VCaP (cell line): ENCODE measurements around the gene CPN2.

Experiments
- H3K27ac ChIP-seq: fragments of 450-650 bp; 2 replicates; pipeline ENCODE4 v1.5.1; 2017
- TF ChIP-seq, protein P1 (sequence below): fragments of 450-650 bp; conservative IDR thresholded peaks from 2 replicates; pipeline ENCODE4 v1.5.1; 2017; ENCODE audit warnings: mild to moderate bottlenecking, moderate library complexity

The CPN2 gene

GRCh38 chr3:194329583-194329965 is 21.6 kb downstream of the CPN2 start:
- TF ChIP-seq, protein P1, sequence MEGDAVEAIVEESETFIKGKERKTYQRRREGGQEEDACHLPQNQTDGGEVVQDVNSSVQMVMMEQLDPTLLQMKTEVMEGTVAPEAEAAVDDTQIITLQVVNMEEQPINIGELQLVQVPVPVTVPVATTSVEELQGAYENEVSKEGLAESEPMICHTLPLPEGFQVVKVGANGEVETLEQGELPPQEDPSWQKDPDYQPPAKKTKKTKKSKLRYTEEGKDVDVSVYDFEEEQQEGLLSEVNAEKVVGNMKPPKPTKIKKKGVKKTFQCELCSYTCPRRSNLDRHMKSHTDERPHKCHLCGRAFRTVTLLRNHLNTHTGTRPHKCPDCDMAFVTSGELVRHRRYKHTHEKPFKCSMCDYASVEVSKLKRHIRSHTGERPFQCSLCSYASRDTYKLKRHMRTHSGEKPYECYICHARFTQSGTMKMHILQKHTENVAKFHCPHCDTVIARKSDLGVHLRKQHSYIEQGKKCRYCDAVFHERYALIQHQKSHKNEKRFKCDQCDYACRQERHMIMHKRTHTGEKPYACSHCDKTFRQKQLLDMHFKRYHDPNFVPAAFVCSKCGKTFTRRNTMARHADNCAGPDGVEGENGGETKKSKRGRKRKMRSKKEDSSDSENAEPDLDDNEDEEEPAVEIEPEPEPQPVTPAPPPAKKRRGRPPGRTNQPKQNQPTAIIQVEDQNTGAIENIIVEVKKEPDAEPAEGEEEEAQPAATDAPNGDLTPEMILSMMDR = no peak
- H3K27ac ChIP-seq = no peak overlapping the region; the same call in 1 of the 2 replicates

GRCh38 chr3:194328942-194329582 is 22.1 kb downstream of the CPN2 start:
- H3K27ac ChIP-seq = no peak overlapping the region

DNA sequence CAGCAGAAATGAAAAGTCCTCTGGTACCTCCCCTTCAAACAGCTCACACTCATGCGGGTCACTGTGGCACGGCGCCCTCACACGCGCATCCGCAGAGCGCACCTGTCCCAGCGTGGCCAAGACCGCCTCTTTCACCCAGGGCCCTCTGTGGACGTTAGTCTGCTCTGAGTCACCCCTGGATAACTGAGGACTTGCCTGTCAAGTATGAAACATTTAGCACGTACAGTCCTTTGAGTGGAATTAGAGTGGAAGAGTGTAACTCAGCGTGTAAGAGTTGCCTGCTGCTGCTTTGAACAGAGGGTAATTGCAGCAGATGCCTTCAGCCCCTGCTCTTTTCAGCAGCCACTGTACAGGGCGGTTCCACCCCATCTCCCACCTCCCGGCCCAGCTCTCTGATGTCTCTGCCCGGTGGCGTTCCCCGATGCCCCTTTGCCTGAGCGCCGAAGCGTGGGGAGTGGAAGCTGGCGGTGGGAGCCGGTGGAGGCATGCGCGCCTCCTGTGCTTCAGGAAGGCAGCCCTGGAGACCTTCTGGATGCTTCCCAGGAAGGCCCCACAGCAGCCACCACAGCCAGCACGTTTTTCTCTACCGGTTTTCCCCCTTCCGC is 23.0 kb downstream of the CPN2 start:
- TF ChIP-seq, protein P1 = no peak
- no peak overlapping the region for H3K27ac ChIP-seq

More at GRCh38 chr3:194328942-194329582, 22.1 kb downstream of the CPN2 start:
- TF ChIP-seq, protein P1 = no peak

DNA sequence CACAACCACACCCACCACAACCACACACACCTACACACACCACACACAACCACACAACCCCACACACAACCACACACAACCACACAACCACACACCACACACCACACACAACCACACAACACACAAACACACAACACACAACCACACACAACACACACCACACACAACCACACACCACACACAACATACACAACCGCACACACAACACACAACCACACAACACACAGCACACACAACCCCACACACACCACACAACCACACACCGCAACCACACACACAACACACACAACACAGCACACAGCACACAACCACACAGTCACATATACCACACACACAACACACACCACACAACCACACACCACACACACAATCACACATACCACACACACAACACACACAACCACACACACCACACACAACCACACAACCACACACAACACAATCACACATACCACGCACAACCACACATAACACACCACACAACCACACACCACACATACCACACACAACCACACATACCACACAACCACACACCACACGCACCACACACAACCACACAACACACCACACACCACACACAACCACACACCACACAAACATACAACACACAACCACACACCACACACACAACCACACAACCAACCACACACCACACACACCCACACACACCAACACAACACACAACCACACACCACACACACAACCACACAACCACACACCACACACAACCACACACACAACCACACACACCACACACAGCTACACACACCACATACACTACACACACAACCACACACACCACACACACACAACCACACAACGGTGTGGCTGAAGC is 23.7 kb downstream of the CPN2 start:
- TF ChIP-seq, protein P1 = no peak
- H3K27ac ChIP-seq = no peak overlapping the region

DNA sequence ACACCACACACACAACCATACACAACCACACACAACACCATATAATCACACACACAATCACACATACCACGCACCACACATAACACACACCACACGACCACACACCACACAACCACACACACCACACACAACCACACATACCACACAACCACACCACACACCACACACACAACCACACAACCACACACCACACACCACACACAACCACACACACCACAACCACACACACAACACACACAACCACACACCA is 24.2 kb downstream of the CPN2 start:
- TF ChIP-seq, protein P1 = no peak
- H3K27ac ChIP-seq = no peak overlapping the region

DNA sequence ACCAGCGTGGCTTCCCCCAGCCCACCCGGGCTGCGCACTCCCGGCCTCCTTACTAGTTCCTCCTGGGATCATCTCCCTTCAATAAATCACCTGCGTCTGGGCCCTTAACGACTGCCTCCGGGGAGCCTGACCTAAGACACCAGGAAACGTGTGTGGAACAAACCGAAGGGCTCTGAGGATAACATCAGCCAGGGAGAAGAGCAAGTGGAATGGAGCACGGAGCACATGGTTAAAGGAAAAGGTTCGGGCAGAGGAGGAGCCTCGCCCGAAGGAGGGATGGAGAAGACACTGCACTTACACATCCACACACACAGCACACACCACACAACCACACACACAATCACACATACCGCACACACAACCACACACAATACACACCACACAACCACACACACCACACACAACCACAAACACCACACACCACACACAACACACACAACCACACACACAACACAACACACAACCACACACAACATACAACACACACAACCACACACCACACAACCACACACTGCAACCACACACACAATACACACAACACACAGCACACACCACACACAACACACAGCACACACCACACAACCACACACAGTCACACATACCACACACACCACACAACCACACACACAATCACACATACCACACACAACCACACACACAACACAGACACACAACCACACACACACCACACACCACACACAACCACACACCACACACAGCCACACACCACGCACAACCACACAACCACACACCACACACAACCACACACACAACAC is 24.7 kb downstream of the CPN2 start:
- TF ChIP-seq, protein P1 = no peak
- H3K27ac ChIP-seq = no peak overlapping the region
